K562 (cell line): Measurements from ENCODE around the gene AHNAK. TPM values are rescaled to one million over a fixed set of nuclear protein-coding genes. Genes with fewer than 3 reads are reported as not detected.

Source experiments
- BACH1 ChIP-seq: fragments of 200-800 bp; sonication (Bioruptor generic); IDR thresholded peaks from 2 replicates; pipeline ENCODE4 v1.6.1; 2016; ENCODE audit warnings: missing genetic modification characterization, missing compliant biosample characterization
- BRD9 ChIP-seq: fragments of 450-650 bp; IDR thresholded peaks from 2 replicates; pipeline ENCODE4 v1.6.1; 2018; ENCODE audit warnings: low read depth; ENCODE audit not compliant: partially characterized antibody
- CBFA2T3 ChIP-seq: fragments of 450-650 bp; IDR thresholded peaks from 2 replicates; pipeline ENCODE4 v1.6.1; 2017
- CREB1 ChIP-seq, 2 experiments: sonication (generic) in 1 of 2; formaldehyde crosslinking in 1 of 2; IDR thresholded peaks; 2 replicates each; pipeline versions ENCODE4 v1.6.1 to v1.8.0; 2012 to 2022; ENCODE audit warnings: inconsistent platforms in 1 of 2, mild to moderate bottlenecking in 1 of 2, missing genetic modification reagents in 1 of 2, moderate library complexity in 1 of 2
- EHMT2 ChIP-seq: fragments of 450-650 bp; IDR thresholded peaks from 2 replicates; pipeline ENCODE4 v1.6.1; 2018; ENCODE audit warnings: antibody characterized with exemption
- ELF2 ChIP-seq: fragments of 250-450 bp; sonication (Bioruptor Pico); IDR thresholded peaks from 2 replicates; pipeline ENCODE4 v1.5.0; 2021; ENCODE audit warnings: mild to moderate bottlenecking
- FIP1L1 ChIP-seq: fragments of 200-400 bp; formaldehyde crosslinking; IDR thresholded peaks from 2 replicates; pipeline ENCODE4 v1.6.1; 2018; ENCODE audit warnings: mild to moderate bottlenecking, low read depth, low read length; ENCODE audit not compliant: poor library complexity, severe bottlenecking
- GTF2F1 ChIP-seq: IDR thresholded peaks from 2 replicates; pipeline ENCODE4 v1.6.1; 2011; ENCODE audit warnings: low read depth, low read length, improper control_type of control experiment
- HIVEP1 ChIP-seq: fragments of 250-450 bp; sonication (Bioruptor Pico); IDR thresholded peaks from 2 replicates; pipeline ENCODE4 v1.4.0; 2020; ENCODE audit warnings: mild to moderate bottlenecking
- MXI1 ChIP-seq: IDR thresholded peaks from 2 replicates; pipeline ENCODE4 v1.6.1; 2011; ENCODE audit warnings: low read depth, mild to moderate bottlenecking, improper control_type of control experiment, low read length
- RAD51 ChIP-seq: fragments of 450-650 bp; IDR thresholded peaks from 2 replicates; pipeline ENCODE4 v1.7.1; 2016; ENCODE audit warnings: low read depth, mild to moderate bottlenecking, borderline replicate concordance
- TAF9B ChIP-seq: fragments of 450-650 bp; IDR thresholded peaks from 2 replicates; pipeline ENCODE4 v1.6.1; 2018; ENCODE audit warnings: mild to moderate bottlenecking; ENCODE audit not compliant: partially characterized antibody
- TGIF2 ChIP-seq: sonication (generic); formaldehyde crosslinking; IDR thresholded peaks from 2 replicates; pipeline ENCODE4 v1.8.1; 2022; ENCODE audit warnings: mild to moderate bottlenecking, missing genetic modification reagents, moderate library complexity
- ZBTB34 ChIP-seq: fragments of 250-450 bp; sonication (Bioruptor Pico); IDR thresholded peaks from 2 replicates; pipeline ENCODE4 v1.8.0; 2021; ENCODE audit warnings: mild to moderate bottlenecking, moderate library complexity
- ZC3H8 ChIP-seq: fragments of 450-650 bp; IDR thresholded peaks from 2 replicates; pipeline ENCODE4 v1.6.1; 2017
- ZNF324 ChIP-seq: fragments of 250-450 bp; sonication (Bioruptor Pico); IDR thresholded peaks from 2 replicates; pipeline ENCODE4 v1.4.0; 2020; ENCODE audit warnings: mild to moderate bottlenecking
- ZNF639 ChIP-seq, 2 experiments: fragments of 200-800 bp in 1 of 2; sonication (Bioruptor generic) in 1 of 2; sonication (generic) in 1 of 2; formaldehyde crosslinking in 1 of 2; IDR thresholded peaks in 1 of 2; conservative IDR thresholded peaks in 1 of 2; 2 replicates each; pipeline versions ENCODE4 v1.5.0 to v1.6.1; 2016 to 2020; ENCODE audit warnings: missing compliant biosample characterization in 1 of 2, missing genetic modification characterization in 1 of 2, missing genetic modification reagents in 1 of 2
- polyA plus RNA-seq, 8 experiments: library from polyadenylated mRNA; depleted of rRNA in 4 of 8; stranded (reverse) in 5 of 8; unstranded in 3 of 8; fragments of >200 nt; fragmentation: Nextera tagmentation in 2 of 8; fragmentation: Illumina TruSeq in 1 of 8; extraction: Ambion mirVana in 2 of 8; extraction: Trizol in 1 of 8; gene quantifications; 2 replicates each; pipeline versions ENCODE4 v1.2.1 to v1.2.3, GENCODE V29; 2011 to 2014; ENCODE audit warnings: inconsistent platforms in 1 of 8, missing spikeins in 1 of 8
- total RNA-seq, 7 experiments: library from RNA; depleted of rRNA in 6 of 7; stranded (reverse); fragments of >200 nt in 6 of 7; fragmentation: Illumina TruSeq in 2 of 7; extraction: Trizol in 2 of 7; gene quantifications; 2 replicates each; pipeline versions ENCODE4 v1.2.1 to v1.2.3, GENCODE V29; 2011 to 2021; ENCODE audit warnings: low replicate concordance in 1 of 7
- TF ChIP-seq, protein P1 (sequence below): IDR thresholded peaks from 2 replicates; pipeline ENCODE4 v1.6.1; 2011; ENCODE audit warnings: borderline replicate concordance, low read depth, mild to moderate bottlenecking, moderate library complexity, low read length; ENCODE audit not compliant: insufficient read depth, poor library complexity, severe bottlenecking
- TF ChIP-seq, protein P2 (sequence below), 2 experiments: fragments of 450-650 bp in 1 of 2; IDR thresholded peaks; 2 replicates each; pipeline ENCODE4 v1.6.1; 2011 to 2017; ENCODE audit warnings: low read depth in 2 of 2, antibody characterized with exemption in 1 of 2, borderline replicate concordance in 1 of 2, low read length in 1 of 2, mild to moderate bottlenecking in 1 of 2, mixed read lengths in 1 of 2; ENCODE audit not compliant: control insufficient read depth in 1 of 2

AHNAK gene
- total and polyA plus RNA-seq, 9 of the 15 experiments (the other 6 are each of a cell fraction or from before 2014, with no cell fraction given): 1.5 to 89.7 (median 45.0) TPM

- TF ChIP-seq FIP1L1: peak; percentile 43
- TF ChIP-seq ZC3H8: no peak
- no peak for TF ChIP-seq BACH1 (tag)
- no peak for TF ChIP-seq ELF2
- TF ChIP-seq ZNF324: no peak
- no peak for TF ChIP-seq RAD51
- TF ChIP-seq, protein P1, sequence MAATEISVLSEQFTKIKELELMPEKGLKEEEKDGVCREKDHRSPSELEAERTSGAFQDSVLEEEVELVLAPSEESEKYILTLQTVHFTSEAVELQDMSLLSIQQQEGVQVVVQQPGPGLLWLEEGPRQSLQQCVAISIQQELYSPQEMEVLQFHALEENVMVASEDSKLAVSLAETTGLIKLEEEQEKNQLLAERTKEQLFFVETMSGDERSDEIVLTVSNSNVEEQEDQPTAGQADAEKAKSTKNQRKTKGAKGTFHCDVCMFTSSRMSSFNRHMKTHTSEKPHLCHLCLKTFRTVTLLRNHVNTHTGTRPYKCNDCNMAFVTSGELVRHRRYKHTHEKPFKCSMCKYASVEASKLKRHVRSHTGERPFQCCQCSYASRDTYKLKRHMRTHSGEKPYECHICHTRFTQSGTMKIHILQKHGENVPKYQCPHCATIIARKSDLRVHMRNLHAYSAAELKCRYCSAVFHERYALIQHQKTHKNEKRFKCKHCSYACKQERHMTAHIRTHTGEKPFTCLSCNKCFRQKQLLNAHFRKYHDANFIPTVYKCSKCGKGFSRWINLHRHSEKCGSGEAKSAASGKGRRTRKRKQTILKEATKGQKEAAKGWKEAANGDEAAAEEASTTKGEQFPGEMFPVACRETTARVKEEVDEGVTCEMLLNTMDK: peak; percentile 18
- TF ChIP-seq TAF9B: no peak
- TF ChIP-seq MXI1: no peak
- no peak for TF ChIP-seq HIVEP1 (CRISPR knock-in tag)
- TF ChIP-seq ZNF639 (CRISPR knock-in tag; conservative IDR thresholded peaks at IDR 0.05 in 1 of 2, IDR thresholded peaks at IDR 0.05 in 1 of 2): no peak
- no peak for TF ChIP-seq CREB1 (IDR thresholded peaks at IDR 0.05)
- TF ChIP-seq CREB1 (CRISPR knock-in tag; IDR thresholded peaks at IDR 0.05): no peak
- TF ChIP-seq BRD9: no peak
- no peak for TF ChIP-seq EHMT2
- no peak for TF ChIP-seq CBFA2T3
- TF ChIP-seq, protein P2, sequence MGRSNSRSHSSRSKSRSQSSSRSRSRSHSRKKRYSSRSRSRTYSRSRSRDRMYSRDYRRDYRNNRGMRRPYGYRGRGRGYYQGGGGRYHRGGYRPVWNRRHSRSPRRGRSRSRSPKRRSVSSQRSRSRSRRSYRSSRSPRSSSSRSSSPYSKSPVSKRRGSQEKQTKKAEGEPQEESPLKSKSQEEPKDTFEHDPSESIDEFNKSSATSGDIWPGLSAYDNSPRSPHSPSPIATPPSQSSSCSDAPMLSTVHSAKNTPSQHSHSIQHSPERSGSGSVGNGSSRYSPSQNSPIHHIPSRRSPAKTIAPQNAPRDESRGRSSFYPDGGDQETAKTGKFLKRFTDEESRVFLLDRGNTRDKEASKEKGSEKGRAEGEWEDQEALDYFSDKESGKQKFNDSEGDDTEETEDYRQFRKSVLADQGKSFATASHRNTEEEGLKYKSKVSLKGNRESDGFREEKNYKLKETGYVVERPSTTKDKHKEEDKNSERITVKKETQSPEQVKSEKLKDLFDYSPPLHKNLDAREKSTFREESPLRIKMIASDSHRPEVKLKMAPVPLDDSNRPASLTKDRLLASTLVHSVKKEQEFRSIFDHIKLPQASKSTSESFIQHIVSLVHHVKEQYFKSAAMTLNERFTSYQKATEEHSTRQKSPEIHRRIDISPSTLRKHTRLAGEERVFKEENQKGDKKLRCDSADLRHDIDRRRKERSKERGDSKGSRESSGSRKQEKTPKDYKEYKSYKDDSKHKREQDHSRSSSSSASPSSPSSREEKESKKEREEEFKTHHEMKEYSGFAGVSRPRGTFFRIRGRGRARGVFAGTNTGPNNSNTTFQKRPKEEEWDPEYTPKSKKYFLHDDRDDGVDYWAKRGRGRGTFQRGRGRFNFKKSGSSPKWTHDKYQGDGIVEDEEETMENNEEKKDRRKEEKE (IDR thresholded peaks at IDR 0.05; ENCODE audit: borderline replicate concordance in 1 of 2, control insufficient read depth in 1 of 2, low read depth in 2 of 2, low read length in 1 of 2): no peak
- no peak for TF ChIP-seq ZBTB34 (CRISPR knock-in tag)
- no peak for TF ChIP-seq GTF2F1
- TF ChIP-seq TGIF2: no peak
Observed at GRCh38 chr11:62542750-62543567, 3.6 kb downstream of the AHNAK start (continued).
